DOHH2 (cell line): ENCODE measurements around the gene TERT.

ENCODE experiments used
- H3F3A ChIP-seq: fragments of 200-600 bp; sonication (generic), shearing (Covaris generic); 2 replicates; pipeline ENCODE4 v1.6.0; 2016; ENCODE audit warnings: antibody characterized with exemption, mild to moderate bottlenecking; ENCODE audit not compliant: control insufficient read depth, insufficient read depth
- H3K27ac ChIP-seq: fragments of 200-600 bp; sonication (generic); 2 replicates; pipeline ENCODE4 v1.5.1; 2014; ENCODE audit warnings: low read depth, mild to moderate bottlenecking, low read length, moderate library complexity
- H3K27me3 ChIP-seq: fragments of 200-600 bp; sonication (generic); 2 replicates; pipeline ENCODE4 v1.6.1; 2014; ENCODE audit warnings: mild to moderate bottlenecking, low read length, mixed read lengths; ENCODE audit not compliant: control insufficient read depth
- H3K36me3 ChIP-seq: fragments of 200-600 bp; sonication (generic); 2 replicates; pipeline ENCODE4 v1.6.1; 2014; ENCODE audit warnings: mild to moderate bottlenecking, low read length, moderate library complexity, mixed read lengths; ENCODE audit not compliant: control insufficient read depth
- H3K4me1 ChIP-seq: fragments of 200-600 bp; sonication (generic); 2 replicates; pipeline ENCODE4 v1.6.1; 2014; ENCODE audit warnings: mild to moderate bottlenecking, low read length, mixed read lengths; ENCODE audit not compliant: control insufficient read depth
- H3K4me2 ChIP-seq: fragments of 200-600 bp; sonication (generic); 2 replicates; pipeline ENCODE4 v1.6.0; 2014; ENCODE audit warnings: mild to moderate bottlenecking, low read length, moderate library complexity
- H3K4me3 ChIP-seq: fragments of 200-600 bp; sonication (generic); 2 replicates; pipeline ENCODE4 v1.5.1; 2014; ENCODE audit warnings: mild to moderate bottlenecking, low read length, mixed read lengths
- H3K79me2 ChIP-seq: fragments of 200-600 bp; sonication (generic); 2 replicates; pipeline ENCODE4 v1.6.1; 2014; ENCODE audit warnings: mild to moderate bottlenecking, low read length, mixed read lengths; ENCODE audit not compliant: control insufficient read depth
- H3K9me2 ChIP-seq: fragments of 200-600 bp; sonication (generic); replicated peaks from 2 replicates; pipeline ENCODE4 v1.6.1; 2014; ENCODE audit warnings: mild to moderate bottlenecking, low read length, mixed read lengths; ENCODE audit not compliant: control insufficient read depth
- H3K9me3 ChIP-seq: fragments of 200-600 bp; sonication (generic); 2 replicates; pipeline ENCODE4 v1.6.1; 2014; ENCODE audit warnings: antibody characterized with exemption, low read length, mixed read lengths; ENCODE audit not compliant: control insufficient read depth, insufficient read depth
- H4K20me1 ChIP-seq: fragments of 200-600 bp; sonication (generic); 2 replicates; pipeline ENCODE4 v1.6.0; 2014; ENCODE audit warnings: low read depth, mild to moderate bottlenecking, antibody characterized with exemption, low read length, moderate library complexity; ENCODE audit not compliant: control insufficient read depth, insufficient read depth
- CTCF ChIP-seq: fragments of 200-600 bp; sonication (generic); IDR thresholded peaks from one replicate; pipeline ENCODE4 v1.5.1; 2014; ENCODE audit warnings: antibody characterized with exemption, mild to moderate bottlenecking, low read depth, low read length; ENCODE audit not compliant: poor library complexity, severe bottlenecking
- EZH2phosphoT487 ChIP-seq: fragments of 200-600 bp; sonication (generic); IDR thresholded peaks from 2 replicates; pipeline ENCODE4 v1.6.1; 2017; ENCODE audit warnings: borderline replicate concordance, mild to moderate bottlenecking, antibody characterized with exemption, low read length, moderate library complexity, mixed read lengths

The TERT gene

GRCh38 chr5:1220831-1221230 is 74.0 kb downstream of the TERT start:
- no peaks in the 10 kb centered on the region for H3K9me2 ChIP-seq
- peaks cover 6% of the 10 kb centered on the region; the same call in 1 of the 2 replicates for H3K9me3 ChIP-seq
- no peak overlapping the region for H3K27ac ChIP-seq
- no peak overlapping the region for H3K4me3 ChIP-seq
- no peaks in the 10 kb centered on the region for H3K36me3 ChIP-seq
- H4K20me1 ChIP-seq: no peaks in the 10 kb centered on the region
- H3K4me1 ChIP-seq: no peaks in the 10 kb centered on the region
- H3K4me2 ChIP-seq: no peak overlapping the region
- H3K27me3 ChIP-seq: no peaks in the 10 kb centered on the region
- H3K79me2 ChIP-seq: no peaks in the 10 kb centered on the region
- TF ChIP-seq EZH2phosphoT487: no peak
- no peak for TF ChIP-seq CTCF
- no peaks in the 10 kb centered on the region for H3F3A ChIP-seq

- H3K9me3 ChIP-seq: peaks cover 10% of the 10 kb centered on the region; the same call in 1 of the 2 replicates
Measured at GRCh38 chr5:1220351-1220750, 74.5 kb downstream of the TERT start.

GRCh38 chr5:1219768-1220100 is 75.1 kb downstream of the TERT start:
- no peaks in the 10 kb centered on the region for H3K79me2 ChIP-seq
- no peaks in the 10 kb centered on the region for H3K27me3 ChIP-seq
- H3K4me2 ChIP-seq: no peak overlapping the region
- H3K4me1 ChIP-seq: peaks cover 9% of the 10 kb centered on the region
- H3K9me2 ChIP-seq: no peaks in the 10 kb centered on the region
- no peaks in the 10 kb centered on the region for H3K36me3 ChIP-seq
- H3K9me3 ChIP-seq: peaks cover 10% of the 10 kb centered on the region; the same call in 1 of the 2 replicates
- TF ChIP-seq CTCF: no peak
- no peak for TF ChIP-seq EZH2phosphoT487
- H3F3A ChIP-seq: no peaks in the 10 kb centered on the region
- no peak overlapping the region for H3K27ac ChIP-seq
- no peak overlapping the region for H3K4me3 ChIP-seq
- no peaks in the 10 kb centered on the region for H4K20me1 ChIP-seq

More at GRCh38 chr5:1220351-1220750, 74.5 kb downstream of the TERT start:
- H3K4me2 ChIP-seq: no peak overlapping the region
- peaks cover 3% of the 10 kb centered on the region for H3K4me1 ChIP-seq
- H3K27me3 ChIP-seq: no peaks in the 10 kb centered on the region
- H3K27ac ChIP-seq: no peak overlapping the region
- H3K79me2 ChIP-seq: no peaks in the 10 kb centered on the region
- no peak for TF ChIP-seq EZH2phosphoT487
- no peak for TF ChIP-seq CTCF
- H3K4me3 ChIP-seq: no peak overlapping the region
- no peaks in the 10 kb centered on the region for H4K20me1 ChIP-seq
- no peaks in the 10 kb centered on the region for H3F3A ChIP-seq
- H3K9me2 ChIP-seq: no peaks in the 10 kb centered on the region
- H3K36me3 ChIP-seq: no peaks in the 10 kb centered on the region
